Globus pallidus (tissue), 1 donor: Measurements from ENCODE around the gene ZNF611.
"Not testable (repeated sequence)": the region's sequence is repeated elsewhere in the genome, so short reads cannot be mapped to it uniquely, and the experiment has no call there.

Source experiments
- DNase-seq: peaks from one replicate; pipeline ENCODE4 v3.0.0-alpha.2; 2015; ENCODE audit warnings: low spot score

The ZNF611 gene

GRCh38 chr19:52734893-52735661 lies at the start of gene ZNF611:
Gene ZNF611 (minus strand): TSS chr19:52735044. CDS start chr19:52715894, 19,150 bp downstream.
- peak; percentile 94 for DNase-seq

GRCh38 chr19:52782864-52783263 lies 48.0 kb upstream of the ZNF611 start:
- not testable (repeated sequence) for DNase-seq

- DNase-seq = no peak
These were observed 44.0 kb upstream of the ZNF611 start for GRCh38 chr19:52778811-52779210.

- not testable (repeated sequence) for DNase-seq
These were observed 21.6 kb upstream of the ZNF611 start for GRCh38 chr19:52756447-52756846.

- no peak for DNase-seq
These were observed 14.9 kb upstream of the ZNF611 start for GRCh38 chr19:52749780-52750179.

- peak; percentile 63 for DNase-seq
These were observed 13.6 kb upstream of the ZNF611 start for GRCh38 chr19:52748336-52748950.

- not testable (repeated sequence) for DNase-seq
These were observed 11.1 kb upstream of the ZNF611 start for GRCh38 chr19:52745919-52746318.

- DNase-seq = no peak
These were observed 8.2 kb upstream of the ZNF611 start for GRCh38 chr19:52743091-52743490.

GRCh38 chr19:52742516-52742915 lies 7.7 kb upstream of the ZNF611 start:
- no peak for DNase-seq

- DNase-seq = no peak
These were observed 7.2 kb upstream of the ZNF611 start for GRCh38 chr19:52741951-52742485.

GRCh38 chr19:52741371-52741770 lies 6.5 kb upstream of the ZNF611 start:
- not testable (repeated sequence) for DNase-seq

- DNase-seq = no peak
These were observed 4.7 kb upstream of the ZNF611 start for GRCh38 chr19:52739576-52739975.

GRCh38 chr19:52735734-52736133 lies 890 bp upstream of the ZNF611 start:
- peak; percentile 31 for DNase-seq

- DNase-seq = no peak
These were observed 432 bp downstream of the ZNF611 start for GRCh38 chr19:52734331-52734892.

GRCh38 chr19:52726051-52726450 lies 8.8 kb downstream of the ZNF611 start:
- not testable (repeated sequence) for DNase-seq

GRCh38 chr19:52725528-52725961 lies 9.3 kb downstream of the ZNF611 start:
- no peak for DNase-seq

- no peak for DNase-seq
These were observed 9.9 kb downstream of the ZNF611 start for GRCh38 chr19:52724701-52725514.

- not testable (repeated sequence) for DNase-seq
These were observed 10.8 kb downstream of the ZNF611 start for GRCh38 chr19:52723907-52724598.

- no peak for DNase-seq
These were observed 12.5 kb downstream of the ZNF611 start for GRCh38 chr19:52722062-52723003.

GRCh38 chr19:52720541-52720940 lies 14.3 kb downstream of the ZNF611 start:
- DNase-seq = not testable (repeated sequence)
